ENCODE measurements around the gene R3HDM4. TPM values are rescaled to one million over a fixed set of nuclear protein-coding genes. Genes with fewer than 3 reads are reported as not detected.

The R3HDM4 gene
- total RNA-seq, 1 donor from 2014 or later, result 48.8 TPM

GRCh38 chr19:926589-927350 lies 13.8 kb upstream of the R3HDM4 start:
- no peaks in the 10 kb centered on the region for H3K9me3 Mint-ChIP-seq
- no peaks in the 10 kb centered on the region for H3K27me3 Mint-ChIP-seq
- TF ChIP-seq CTCF (conservative IDR thresholded peaks at IDR 0.05), result no peak
- peak; percentile 76 for DNase-seq (ENCODE audit: extremely low spot score, unreplicated experiment)
- peak overlapping the region; percentile 90 for H3K4me3 Mint-ChIP-seq
- peaks cover 6% of the 10 kb centered on the region for H3K4me1 Mint-ChIP-seq (ENCODE audit: unreplicated experiment)
- no peaks in the 10 kb centered on the region for H3K36me3 Mint-ChIP-seq
- H3K27ac Mint-ChIP-seq, result no peak overlapping the region

- H3K27ac Mint-ChIP-seq, result no peak overlapping the region
Observed at GRCh38 chr19:926323-926588, 13.2 kb upstream of the R3HDM4 start.

GRCh38 chr19:925526-926322 lies 12.7 kb upstream of the R3HDM4 start, which contains the start of gene ARID3A:
Gene ARID3A, plus strand, starts transcription at chr19:926035. Its CDS starts 3,494 bp downstream, at chr19:929529.
- peak; percentile 85 for DNase-seq (ENCODE audit: extremely low spot score, unreplicated experiment)
- TF ChIP-seq CTCF (conservative IDR thresholded peaks at IDR 0.05), result no peak
- H3K27ac Mint-ChIP-seq, result peak within 1 kb of the TSS; percentile 50
- peak within 1 kb of the TSS; percentile 90 for H3K4me3 Mint-ChIP-seq
- H3K36me3 Mint-ChIP-seq, result no peaks in the 10 kb centered on the region
- peaks cover 5% of the 10 kb centered on the region for H3K4me1 Mint-ChIP-seq (ENCODE audit: unreplicated experiment)
- H3K27me3 Mint-ChIP-seq, result peaks cover 9% of the 10 kb centered on the region
- no peaks in the 10 kb centered on the region for H3K9me3 Mint-ChIP-seq

More at GRCh38 chr19:926323-926588, 13.2 kb upstream of the R3HDM4 start:
- TF ChIP-seq CTCF (conservative IDR thresholded peaks at IDR 0.05), result no peak
- Mint-ChIP-seq H3K4me1 (ENCODE audit: unreplicated experiment) (peaks cover 5% of the 10 kb centered on the region), H3K27me3 (peaks cover 4% of the 10 kb centered on the region), H3K4me3 (peak overlapping the region; percentile 79), H3K9me3 (no peaks in the 10 kb centered on the region), H3K36me3 (no peaks in the 10 kb centered on the region)
- DNase-seq (ENCODE audit: extremely low spot score, unreplicated experiment), result no peak

GRCh38 chr19:925087-925525 lies 12.1 kb upstream of the R3HDM4 start:
- no peak for TF ChIP-seq CTCF (conservative IDR thresholded peaks at IDR 0.05)
- DNase-seq (ENCODE audit: extremely low spot score, unreplicated experiment), result no peak
- Mint-ChIP-seq H3K36me3 (no peaks in the 10 kb centered on the region), H3K27me3 (peaks cover 11% of the 10 kb centered on the region), H3K9me3 (no peaks in the 10 kb centered on the region), H3K27ac (peak overlapping the region; percentile 50), H3K4me3 (peak overlapping the region; percentile 82), H3K4me1 (ENCODE audit: unreplicated experiment) (peaks cover 5% of the 10 kb centered on the region)

GRCh38 chr19:924553-925086 lies 11.6 kb upstream of the R3HDM4 start:
- H3K9me3 Mint-ChIP-seq, result no peaks in the 10 kb centered on the region
- peaks cover 11% of the 10 kb centered on the region for H3K27me3 Mint-ChIP-seq
- H3K4me1 Mint-ChIP-seq (ENCODE audit: unreplicated experiment), result peaks cover 5% of the 10 kb centered on the region
- no peaks in the 10 kb centered on the region for H3K36me3 Mint-ChIP-seq
- peak; percentile 70 for DNase-seq (ENCODE audit: extremely low spot score, unreplicated experiment)
- no peak overlapping the region for H3K27ac Mint-ChIP-seq
- H3K4me3 Mint-ChIP-seq, result peak overlapping the region; percentile 82
- TF ChIP-seq CTCF (conservative IDR thresholded peaks at IDR 0.05), result no peak
